T-helper 22 cell (primary cell): ENCODE data around the gene ZNF200.
"Not testable (repeated sequence)": the region's sequence is repeated elsewhere in the genome, so short reads cannot be mapped to it uniquely, and the experiment has no call there.

ENCODE experiments used
- DNase-seq: peaks from one replicate; pipeline ENCODE4 v3.0.0-alpha.2; 2020; ENCODE audit warnings: low read depth

ZNF200 gene

DNA sequence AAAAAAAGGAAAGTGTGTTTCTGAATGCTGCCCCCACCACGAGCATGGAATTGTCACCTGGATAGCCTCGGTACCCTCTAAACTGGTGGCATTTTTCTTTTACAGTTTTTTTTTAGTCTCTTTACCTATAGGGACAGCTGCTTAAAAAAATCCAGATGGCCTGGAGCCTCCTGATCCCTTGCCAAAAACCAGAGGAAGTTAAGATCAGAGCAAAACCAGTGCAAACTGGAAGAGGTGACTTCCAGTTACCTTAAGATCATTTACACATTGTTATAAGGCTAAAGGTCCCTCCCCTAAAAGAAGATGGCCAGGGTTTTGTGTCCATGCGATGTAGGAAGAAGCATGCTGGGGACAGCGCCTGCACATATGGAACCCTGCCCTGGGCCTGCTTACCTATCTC, 18.0 kb upstream of the ZNF200 start:
- no peak for DNase-seq

DNA sequence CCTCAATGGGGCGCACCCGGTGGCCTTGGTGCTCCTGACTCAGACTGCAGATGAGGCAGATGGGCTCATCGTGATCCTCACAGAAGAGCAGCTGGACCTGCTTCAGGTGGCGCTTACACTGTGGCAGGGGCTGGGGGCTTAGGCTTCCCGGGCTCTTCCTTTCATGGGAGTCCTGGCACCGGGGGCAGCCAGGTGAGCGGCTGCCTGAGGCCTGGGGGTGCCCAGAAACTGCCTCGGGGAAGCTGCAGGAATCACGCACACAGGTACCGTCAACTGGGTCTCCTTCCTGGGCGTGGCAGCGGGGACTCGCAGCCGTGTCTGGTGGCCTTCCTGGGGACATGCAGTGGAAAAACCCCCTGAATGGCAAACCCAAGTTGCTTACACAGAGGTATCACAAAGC, 14.5 kb upstream of the ZNF200 start:
- no peak for DNase-seq

DNA sequence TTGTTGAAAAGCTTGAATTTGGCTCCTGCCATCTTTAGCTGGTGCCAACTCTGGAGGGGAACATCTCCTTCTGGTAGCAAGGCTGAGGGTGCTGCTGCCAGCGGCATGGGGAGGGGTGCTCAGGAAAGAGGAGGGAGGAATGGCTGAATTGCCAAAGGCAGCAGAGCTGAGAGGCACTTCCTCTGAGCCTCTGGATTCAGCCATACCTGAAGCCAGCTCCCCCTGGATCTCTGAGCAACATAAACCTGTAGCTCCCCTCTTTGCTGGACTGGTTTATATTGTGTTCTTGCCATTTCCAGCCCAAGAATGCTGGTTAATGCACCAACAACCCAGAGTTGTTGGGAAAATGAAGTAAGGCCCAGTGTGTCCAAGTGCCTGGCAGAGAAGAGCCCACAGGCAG, 14.1 kb upstream of the ZNF200 start:
- DNase-seq: no peak

DNA sequence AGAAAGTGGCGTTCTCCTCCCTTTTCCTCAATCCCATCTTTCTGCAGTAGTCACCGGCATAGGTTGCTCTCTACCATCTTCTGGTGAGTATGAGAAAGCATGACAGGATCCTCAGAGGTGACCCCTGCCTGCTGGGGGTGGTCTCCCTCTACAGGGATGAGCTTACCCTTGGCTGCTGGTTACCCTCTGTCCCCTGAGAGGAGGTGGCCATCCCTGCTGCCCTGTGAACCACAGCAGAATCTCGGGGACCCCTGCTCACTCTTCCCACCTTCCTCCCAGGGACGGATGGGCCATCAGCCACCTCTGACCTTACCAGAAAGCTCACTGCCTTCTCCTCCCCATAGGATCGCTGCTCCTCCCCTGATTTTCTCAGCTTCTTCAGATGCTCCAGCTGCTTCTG, 13.6 kb upstream of the ZNF200 start:
- no peak for DNase-seq

DNA sequence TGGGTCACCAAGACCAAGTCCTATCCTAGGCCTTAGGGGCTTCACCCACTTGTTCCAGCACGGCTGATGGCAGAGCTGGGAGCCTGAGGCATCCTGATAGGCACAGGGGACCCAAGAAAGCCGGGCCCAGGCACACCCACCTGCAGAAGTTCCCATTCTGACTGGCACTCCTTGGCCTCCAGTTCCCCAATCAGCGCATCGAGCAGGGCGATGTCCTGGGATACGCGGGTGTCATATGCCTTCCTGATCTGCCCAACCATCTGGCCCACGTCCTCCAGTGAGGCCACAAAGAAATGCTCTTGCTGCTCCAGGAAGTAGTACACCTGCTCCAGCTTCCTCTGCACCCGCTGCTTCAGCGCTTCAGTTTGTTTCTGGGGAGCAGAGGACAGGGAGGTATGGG, 11.9 kb upstream of the ZNF200 start:
- no peak for DNase-seq

DNA sequence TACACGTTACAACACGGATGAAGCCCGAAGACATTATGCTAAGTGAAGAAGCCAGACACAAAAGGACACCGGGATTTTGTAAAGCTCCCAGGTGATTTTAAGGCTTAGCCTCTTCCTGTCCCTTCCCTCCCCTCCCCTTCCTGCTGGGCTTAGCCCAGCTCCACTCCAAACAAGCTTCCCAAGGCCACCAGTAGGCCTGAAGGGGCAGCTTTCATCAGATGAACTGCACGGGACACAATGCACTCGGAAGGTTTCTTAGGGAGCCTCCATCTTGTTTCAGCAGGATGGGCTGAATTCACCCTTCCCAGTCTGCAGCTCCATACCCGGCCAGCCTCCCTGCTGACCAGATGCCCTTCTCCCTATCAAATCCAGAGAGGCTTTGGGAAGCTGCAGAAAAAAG, 11.0 kb upstream of the ZNF200 start:
- no peak for DNase-seq

DNA sequence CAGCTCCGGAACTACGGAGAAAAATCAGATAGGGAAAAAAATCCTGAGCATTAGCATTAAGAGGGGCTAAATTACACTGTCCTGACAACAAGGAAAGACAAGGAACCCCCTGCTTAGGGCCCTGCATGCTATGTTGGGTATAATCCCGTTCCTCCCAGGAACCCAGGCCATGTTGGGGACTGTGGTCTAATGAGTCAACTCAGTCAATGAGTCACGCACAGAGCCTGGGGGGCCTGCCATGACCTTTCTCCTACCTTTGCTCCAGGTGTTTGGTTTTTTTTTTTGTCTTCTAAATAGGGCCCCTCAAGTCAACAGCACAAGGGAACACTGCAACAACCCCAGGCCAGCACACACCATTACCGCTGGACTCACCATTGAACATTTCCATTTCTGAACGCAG, 8.9 kb upstream of the ZNF200 start:
- no peak for DNase-seq

DNA sequence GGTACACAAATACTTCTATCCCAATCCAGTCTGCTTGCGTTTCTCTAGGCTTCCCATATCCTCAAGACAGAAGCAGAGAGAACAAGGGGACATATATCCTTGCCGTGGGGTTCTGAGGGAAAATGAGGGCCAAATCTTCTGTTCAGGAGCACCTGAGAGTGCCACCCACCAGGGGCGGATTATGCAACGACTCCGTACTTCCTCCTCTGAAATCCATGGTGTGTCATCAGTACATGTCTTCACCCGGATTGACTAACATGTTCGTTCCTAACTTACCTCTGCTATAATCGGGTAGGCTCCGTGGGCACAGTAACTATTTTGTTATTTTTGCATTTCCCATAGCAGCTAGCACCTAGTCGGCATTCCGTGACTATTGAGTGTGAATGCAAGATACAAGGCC, 7.8 kb upstream of the ZNF200 start:
- no peak for DNase-seq

DNA sequence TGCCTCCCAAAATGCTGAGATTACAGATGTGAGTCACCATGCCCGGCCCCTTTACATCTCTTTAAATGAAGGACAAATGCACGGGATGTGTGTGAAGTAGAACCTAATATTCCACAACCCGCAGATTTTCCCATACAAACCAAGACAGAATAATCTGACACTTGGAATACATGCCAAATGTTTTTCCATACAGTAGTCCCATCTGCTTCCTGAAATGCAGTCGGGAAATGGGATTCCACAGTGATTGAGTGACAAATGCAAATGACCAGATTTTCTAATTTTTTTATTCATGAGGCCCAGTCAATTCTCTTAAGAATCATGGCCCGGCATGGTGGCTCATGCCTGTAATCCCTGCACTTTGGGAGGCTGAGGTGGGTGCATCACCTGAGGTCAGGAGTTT, 6.8 kb upstream of the ZNF200 start:
- DNase-seq: no peak

DNA sequence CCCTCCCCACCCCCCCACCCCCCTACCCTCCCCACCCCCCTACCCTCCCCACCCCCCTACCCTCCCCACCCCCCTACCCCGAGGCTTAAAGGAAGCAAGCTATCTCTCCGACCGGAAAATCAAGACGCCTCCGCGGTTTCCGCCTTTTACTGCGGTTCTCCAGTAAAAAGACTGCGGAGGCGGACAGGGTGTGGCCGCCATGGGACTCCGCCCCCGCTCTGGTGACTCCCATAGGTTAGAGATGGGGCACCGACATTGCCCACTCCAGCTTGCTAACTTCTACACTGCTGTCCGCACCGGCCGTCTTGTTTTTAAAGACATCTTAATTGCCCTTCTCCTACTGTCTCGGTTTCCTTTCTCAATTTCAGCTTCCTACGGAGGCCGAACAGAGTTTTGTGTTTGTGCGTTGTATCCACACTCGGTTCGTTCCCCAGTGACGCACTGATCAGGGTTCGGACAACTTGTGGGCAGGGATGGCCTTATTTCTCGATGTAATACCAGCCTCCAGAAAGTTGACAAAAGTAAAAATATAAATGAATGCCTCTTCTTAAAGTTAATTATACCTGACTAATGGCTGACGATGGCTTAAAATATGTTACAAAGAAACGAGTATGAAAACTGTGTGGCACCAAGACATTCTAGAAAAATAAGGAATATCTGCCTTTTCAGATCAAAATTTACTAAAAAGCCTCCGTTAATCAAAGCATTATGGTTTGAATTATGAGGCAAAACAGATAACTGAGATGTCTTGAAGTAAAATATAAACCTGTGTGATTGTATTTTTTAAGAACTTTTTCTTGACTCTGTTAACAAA, 1.1 kb upstream of the ZNF200 start:
- peak; percentile 53 for DNase-seq

DNA sequence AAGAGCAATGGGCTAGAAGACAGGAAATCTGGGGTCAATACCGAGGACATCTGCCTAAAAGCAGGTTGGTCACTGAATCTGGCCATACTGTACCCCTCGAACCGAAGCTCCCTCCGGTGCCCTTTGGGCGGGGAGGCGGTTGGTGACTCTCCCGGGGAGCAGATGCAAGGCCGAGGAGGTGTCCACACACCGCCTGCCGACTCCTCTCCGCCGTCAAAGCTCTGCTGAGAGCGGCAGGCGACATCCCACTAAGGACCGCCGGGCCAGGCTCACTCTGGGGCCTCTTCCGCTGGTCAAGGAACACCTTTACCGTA, 458 bp downstream of the ZNF200 start:
- no peak for DNase-seq

DNA sequence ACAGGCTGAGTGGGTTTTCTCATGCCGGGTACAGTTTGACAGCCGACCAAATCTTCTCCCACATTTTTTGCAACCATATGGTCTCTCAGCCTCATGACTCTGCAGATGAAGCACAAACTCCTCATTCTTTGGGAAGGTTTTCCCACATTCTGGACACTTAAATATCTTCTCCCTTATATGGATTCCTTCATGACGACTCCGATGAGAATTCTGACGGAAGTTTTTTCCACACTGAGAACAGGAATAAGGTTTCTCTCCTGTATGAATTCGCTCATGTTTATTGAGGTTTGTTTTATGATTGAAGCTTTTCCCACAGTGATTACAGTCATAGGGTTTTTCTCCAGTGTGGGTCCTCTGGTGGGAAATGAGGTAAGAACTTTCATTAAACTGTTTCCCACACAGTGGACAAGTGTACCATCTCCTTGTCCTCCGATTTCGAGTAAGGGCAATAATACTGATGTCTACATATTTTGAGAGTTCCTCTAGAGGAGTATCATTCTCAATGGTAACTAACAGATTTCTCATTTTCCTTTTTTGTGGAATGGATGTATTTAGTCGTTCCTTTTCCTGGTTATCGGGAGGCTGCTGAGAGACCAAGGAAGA, 10.9 kb downstream of the ZNF200 start:
- no peak for DNase-seq

DNA sequence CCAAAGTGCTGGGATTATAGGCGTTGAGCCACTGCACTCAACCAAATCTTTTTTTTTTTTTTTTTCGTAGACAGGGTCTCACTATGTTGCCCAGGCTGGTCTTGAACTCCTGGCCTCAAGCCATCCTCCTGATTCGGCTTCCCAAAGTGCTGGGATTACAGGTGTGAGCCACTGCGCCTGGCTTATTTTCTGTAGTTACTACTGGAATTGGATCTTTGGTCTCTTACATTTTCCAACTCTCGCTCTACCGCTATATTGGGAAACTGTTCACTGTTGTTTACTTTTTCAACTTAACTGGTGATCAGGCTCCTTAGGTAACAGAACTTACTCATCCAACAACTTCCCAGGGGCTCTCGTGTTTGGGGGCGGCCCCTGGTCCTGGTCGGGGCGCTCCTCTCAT, 14.1 kb downstream of the ZNF200 start:
- DNase-seq: no peak

DNA sequence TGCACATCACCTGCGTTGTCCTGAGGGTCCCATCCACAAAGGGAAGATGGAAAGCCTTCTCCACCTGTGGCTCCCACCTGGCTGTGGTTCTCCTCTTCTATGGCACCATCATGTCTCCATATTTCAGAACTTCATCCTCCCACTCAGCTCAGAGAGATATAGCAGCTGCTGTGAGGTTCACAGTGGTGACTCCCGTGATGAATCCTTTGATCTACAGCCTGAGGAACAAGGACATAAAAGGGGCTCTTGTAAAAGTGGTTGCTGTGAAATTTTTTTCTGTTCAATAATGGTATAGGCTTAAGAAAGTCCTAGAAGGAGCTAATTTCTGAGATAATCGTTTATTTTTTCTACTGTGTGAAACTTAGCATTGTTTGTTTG, 18.7 kb downstream of the ZNF200 start:
- no peak for DNase-seq

DNA sequence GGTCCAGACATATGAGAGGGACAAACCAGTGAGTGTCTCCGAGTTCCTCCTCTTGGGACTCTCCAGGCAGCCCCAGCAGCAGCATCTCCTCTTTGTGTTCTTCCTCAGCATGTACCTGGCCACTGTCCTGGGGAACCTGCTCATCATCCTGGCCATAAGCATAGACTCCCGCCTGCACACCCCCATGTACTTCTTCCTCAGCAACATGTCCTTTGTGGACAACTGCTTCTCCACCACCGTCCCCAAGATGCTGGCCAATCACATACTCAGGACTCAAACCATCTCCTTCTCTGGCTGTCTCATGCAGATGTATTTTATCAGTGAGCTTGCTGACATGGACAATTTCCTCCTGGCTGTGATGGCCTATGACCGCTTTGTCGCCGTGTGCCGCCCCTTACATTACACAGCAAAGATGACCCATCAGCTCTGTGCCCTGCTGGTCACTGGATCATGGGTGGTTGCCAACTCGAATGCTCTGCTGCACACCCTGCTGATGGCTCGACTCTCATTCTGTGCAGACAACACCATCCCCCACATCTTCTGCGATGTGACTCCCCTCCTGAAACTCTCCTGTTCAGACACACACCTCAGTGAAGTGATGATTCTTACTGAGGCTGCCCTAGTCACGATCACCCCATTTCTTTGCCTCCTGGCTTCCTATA, 19.2 kb downstream of the ZNF200 start:
- DNase-seq: no peak

DNA sequence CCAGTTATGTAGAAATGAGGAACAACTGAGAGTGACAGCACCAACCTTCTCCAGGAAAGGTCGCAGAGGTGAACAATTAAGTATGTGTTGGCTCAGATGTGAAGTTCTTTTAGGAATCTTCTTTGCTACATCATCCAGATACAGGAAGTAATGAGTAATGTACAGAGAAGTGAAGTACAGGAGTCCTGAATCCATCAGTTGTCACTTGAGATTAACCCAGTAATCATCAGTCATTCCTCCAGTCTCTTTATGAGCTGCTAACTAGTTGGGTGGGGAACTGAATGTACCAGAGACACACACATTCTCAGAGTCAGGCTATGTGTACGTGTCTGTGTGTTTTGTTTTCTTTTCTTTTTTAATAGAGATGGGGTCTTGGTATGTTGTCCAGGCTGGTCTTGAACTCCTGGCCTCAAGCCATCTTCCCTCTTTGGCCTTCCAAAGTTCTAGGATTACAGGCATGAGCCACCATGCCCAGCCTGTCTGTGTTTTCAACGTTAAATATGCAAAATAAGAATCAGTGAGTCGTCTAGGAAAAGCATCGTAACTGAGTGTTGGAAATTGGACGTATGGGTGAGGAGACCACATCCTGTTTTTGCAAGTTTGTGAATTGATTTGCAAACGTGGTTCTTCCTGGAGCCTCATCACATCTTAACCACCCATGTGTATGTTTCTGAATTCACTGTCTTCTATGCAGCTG, 19.9 kb downstream of the ZNF200 start:
- DNase-seq: peak; percentile 26

DNA sequence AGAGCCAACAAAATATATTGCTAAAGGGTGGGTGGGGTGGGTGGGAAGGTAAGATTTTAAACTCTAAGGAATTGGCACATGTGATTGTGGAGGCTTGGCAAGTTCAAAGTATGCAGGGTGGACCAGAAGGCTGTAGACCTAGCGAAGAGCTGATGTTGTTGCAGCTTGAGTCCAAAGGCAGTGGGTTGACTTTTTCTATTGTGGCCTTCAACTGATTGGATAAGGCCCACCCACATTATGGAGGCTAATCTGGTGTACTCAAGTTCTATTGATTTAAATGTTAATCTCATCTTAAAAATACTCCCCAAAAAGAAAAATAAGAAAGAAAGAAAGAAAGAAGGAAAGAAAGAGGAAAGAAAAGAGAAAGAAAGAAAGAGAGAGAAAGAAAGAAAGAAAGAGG, 22.4 kb downstream of the ZNF200 start:
- DNase-seq: no peak

DNA sequence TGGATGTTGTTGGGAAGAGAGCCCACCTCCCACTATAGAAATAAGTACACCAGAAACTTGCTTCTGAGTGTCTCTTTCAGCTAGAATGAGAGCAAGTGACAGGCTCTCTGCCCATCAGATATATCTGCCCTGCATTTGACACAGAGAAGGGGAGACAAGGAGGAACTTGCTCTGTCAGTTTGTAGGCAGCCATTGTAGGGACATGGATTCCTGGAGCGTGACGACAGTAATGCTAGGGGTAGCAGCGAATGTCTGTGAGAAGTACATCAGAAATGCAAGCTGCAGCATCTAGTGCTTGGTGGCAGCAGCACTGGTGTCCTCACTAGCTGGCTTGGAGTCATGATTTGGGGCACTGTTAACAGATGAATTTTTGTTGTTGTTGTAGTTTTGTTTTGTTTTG, 23.0 kb downstream of the ZNF200 start:
- no peak for DNase-seq

DNA sequence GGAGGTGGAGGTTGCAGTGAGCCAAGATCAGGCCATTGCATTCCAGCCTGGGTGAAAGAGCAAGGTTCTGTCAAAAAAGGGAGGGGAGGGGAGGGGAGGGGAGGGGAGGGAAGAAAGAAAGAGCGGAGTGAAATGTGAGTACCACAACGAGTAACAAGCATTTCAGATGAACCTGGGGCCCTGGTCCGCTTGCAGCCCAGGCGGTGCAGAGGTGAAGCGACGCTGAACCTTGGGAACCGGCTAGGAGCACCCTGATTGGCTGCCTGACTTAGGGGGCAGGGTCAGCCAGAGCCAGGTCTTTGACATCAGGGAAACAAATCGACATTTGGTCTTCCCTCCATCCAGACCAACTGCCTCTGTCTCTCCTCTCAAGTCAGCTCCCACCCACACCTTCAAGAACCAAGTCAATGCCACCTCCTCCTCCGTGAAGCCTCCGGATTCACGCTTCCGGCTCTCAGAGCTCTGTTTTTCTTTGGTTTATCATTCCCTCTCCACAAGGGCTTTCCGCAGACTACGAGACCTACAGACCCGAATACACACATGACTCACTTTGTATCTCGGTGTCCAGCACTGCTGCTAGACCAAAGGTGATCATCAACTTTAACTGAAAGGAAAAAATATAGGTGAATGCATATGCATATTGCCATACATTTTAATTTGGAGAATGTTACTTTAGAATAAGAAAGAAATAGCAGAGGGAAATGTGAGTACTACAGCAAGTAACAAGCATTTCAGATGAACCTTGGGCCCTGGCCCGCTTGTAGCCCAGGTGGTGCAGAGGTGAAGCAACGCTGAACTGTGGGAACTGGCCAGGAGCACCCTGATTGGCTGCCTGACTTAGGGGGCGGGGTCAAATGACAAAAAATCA, 27.6 kb downstream of the ZNF200 start:
- no peak for DNase-seq

DNA sequence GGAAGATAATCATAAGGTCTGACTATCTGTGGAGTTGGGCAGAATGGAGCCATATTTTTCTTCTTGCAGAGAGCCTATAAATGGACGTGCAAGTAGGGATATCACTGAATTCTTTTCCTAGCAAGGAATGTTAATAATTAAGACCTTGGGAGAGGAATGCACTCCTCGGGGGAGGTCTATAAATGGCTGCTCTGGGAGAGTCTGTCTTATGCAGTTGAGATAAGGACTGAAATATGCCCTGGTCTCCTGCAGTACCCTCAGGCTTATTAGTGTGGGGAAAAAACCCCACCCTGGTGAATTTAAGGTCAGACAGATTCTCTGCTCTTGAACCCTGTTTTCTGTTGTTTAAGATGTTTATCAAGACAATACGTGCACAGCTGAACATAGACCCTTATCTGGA, 29.0 kb downstream of the ZNF200 start:
- not testable (repeated sequence) for DNase-seq

DNA sequence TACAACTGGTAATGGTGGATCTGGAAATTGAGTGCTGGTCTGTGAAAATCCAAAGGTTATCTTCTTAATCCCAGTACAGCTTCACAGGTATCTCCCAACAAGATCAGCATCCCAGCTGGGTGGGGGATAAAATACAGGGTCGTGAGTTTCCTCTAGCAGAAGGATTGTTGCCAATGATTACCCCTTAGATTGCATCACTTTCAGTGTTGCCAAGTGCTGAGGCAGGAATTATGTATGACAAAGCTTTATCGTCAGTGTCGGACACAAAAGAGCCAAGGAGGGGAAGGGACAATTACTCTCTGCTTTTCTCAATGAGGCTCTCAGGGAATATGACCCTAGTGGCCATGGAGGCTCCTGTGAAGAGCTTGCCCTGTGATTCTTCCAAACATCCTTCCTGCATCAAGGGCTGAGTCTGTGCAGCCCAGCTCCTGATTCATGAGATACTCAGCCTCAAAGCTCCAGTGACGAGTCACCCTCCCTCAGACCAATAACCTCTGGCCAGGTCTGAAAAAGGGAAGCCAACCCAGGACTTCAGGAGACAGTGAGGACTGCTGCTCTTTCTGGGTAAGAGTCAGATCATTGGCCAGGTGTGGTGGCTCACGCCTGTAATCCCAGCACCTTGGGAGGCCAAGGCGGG, 31.9 kb downstream of the ZNF200 start:
- no peak for DNase-seq
